ENCODE results near the gene ST7. TPM values are rescaled to one million over a fixed set of nuclear protein-coding genes. Genes with fewer than 3 reads are reported as not detected.

Gene ST7
- total and polyA plus RNA-seq, 2 of the 13 experiments (the other 11 are each of a cell fraction or from before 2014, with no cell fraction given): 17.3 to 23.5 TPM

GRCh38 chr7:116929914-116930913 lies 23.1 kb upstream of the ST7 start (continued):
- TF ChIP-seq ZNF574 (CRISPR knock-in tag; IDR thresholded peaks at IDR 0.05): peak; percentile 18; the same call in 1 of the 2 replicates
- TF ChIP-seq TFDP2 (CRISPR knock-in tag; IDR thresholded peaks at IDR 0.05): 0 out of 2 replicates have a peak, but pooled peaks have one; percentile 28
- TF ChIP-seq ETV5 (CRISPR knock-in tag; IDR thresholded peaks at IDR 0.05; ENCODE audit: borderline replicate concordance): peak; percentile 14; the same call in 1 of the 2 replicates
- no peak for TF ChIP-seq KLF6 (CRISPR knock-in tag; IDR thresholded peaks at IDR 0.05)
- no peak for TF ChIP-seq MED1 (CRISPR knock-in tag; IDR thresholded peaks at IDR 0.05)
- TF ChIP-seq ZNF501 (CRISPR knock-in tag; IDR thresholded peaks at IDR 0.05): 0 out of 2 replicates have a peak, but pooled peaks have one; percentile 32
- no peak for TF ChIP-seq ZNF773 (CRISPR knock-in tag; IDR thresholded peaks at IDR 0.05; ENCODE audit: borderline replicate concordance)
- no peak for TF ChIP-seq ZNF589 (CRISPR knock-in tag; conservative IDR thresholded peaks at IDR 0.05)
- TF ChIP-seq KDM4B (CRISPR knock-in tag; IDR thresholded peaks at IDR 0.05): 0 out of 2 replicates have a peak, but pooled peaks have one; percentile 37
- TF ChIP-seq DNMT3B (CRISPR knock-in tag; conservative IDR thresholded peaks at IDR 0.05): no peak
- 0 out of 2 replicates have a peak, but pooled peaks have one; percentile 11 for TF ChIP-seq FOXJ3 (CRISPR knock-in tag; IDR thresholded peaks at IDR 0.05; ENCODE audit: borderline replicate concordance)
- no peak for TF ChIP-seq GTF3A (CRISPR knock-in tag; conservative IDR thresholded peaks at IDR 0.05)
- TF ChIP-seq, protein P1, sequence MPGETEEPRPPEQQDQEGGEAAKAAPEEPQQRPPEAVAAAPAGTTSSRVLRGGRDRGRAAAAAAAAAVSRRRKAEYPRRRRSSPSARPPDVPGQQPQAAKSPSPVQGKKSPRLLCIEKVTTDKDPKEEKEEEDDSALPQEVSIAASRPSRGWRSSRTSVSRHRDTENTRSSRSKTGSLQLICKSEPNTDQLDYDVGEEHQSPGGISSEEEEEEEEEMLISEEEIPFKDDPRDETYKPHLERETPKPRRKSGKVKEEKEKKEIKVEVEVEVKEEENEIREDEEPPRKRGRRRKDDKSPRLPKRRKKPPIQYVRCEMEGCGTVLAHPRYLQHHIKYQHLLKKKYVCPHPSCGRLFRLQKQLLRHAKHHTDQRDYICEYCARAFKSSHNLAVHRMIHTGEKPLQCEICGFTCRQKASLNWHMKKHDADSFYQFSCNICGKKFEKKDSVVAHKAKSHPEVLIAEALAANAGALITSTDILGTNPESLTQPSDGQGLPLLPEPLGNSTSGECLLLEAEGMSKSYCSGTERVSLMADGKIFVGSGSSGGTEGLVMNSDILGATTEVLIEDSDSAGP (CRISPR knock-in tag; IDR thresholded peaks at IDR 0.05; ENCODE audit: borderline replicate concordance): 0 out of 2 replicates have a peak, but pooled peaks have one; percentile 18
- TF ChIP-seq MIXL1 (CRISPR knock-in tag; IDR thresholded peaks at IDR 0.05): 0 out of 2 replicates have a peak, but pooled peaks have one; percentile 46
- TF ChIP-seq ELF3 (CRISPR knock-in tag; IDR thresholded peaks at IDR 0.05): peak; percentile 35; the same call in 1 of the 2 replicates
- peak; percentile 94 for TF ChIP-seq SMC3 (IDR thresholded peaks at IDR 0.05; ENCODE audit: low read length)
- TF ChIP-seq TFDP1 (CRISPR knock-in tag; IDR thresholded peaks at IDR 0.05; ENCODE audit: borderline replicate concordance): 0 out of 2 replicates have a peak, but pooled peaks have one; percentile 18
- no peak for TF ChIP-seq REPIN1 (CRISPR knock-in tag; IDR thresholded peaks at IDR 0.05; ENCODE audit: borderline replicate concordance, low read depth)
